ENCODE data around the gene ROCK1.

GRCh38 chr18:21118806-21119205 lies 7.2 kb upstream of the ROCK1 start:
- no peak for TF ChIP-seq CTCF (IDR thresholded peaks at IDR 0.05)
- no peak for TF ChIP-seq POLR2A (IDR thresholded peaks at IDR 0.05)
